ENCODE results near the gene ESPNL. TPM values are rescaled to one million over a fixed set of nuclear protein-coding genes. Genes with fewer than 3 reads are reported as not detected.

ESPNL gene
- total RNA-seq, 2 experiments from 2014 or later, result not detected

GRCh38 chr2:238152771-238153688 lies 52.9 kb downstream of the ESPNL start:
- Mint-ChIP-seq H3K4me1 (ENCODE audit: low read depth) (no peaks in the 10 kb centered on the region), H3K27me3 (no peaks in the 10 kb centered on the region), H3K9me3 (no peaks in the 10 kb centered on the region), H3K36me3 (ENCODE audit: low read depth) (no peaks in the 10 kb centered on the region), H3K27ac (no peak overlapping the region), H3K4me3 (no peak overlapping the region)
- Histone ChIP-seq H3K36me3 (ENCODE audit: insufficient read depth, low read length) (no peaks in the 10 kb centered on the region), H3K9me3 (ENCODE audit: control insufficient read depth in 1 of 2, insufficient read depth in 1 of 2, low read length in 2 of 2) (no peaks in the 10 kb centered on the region), H3K4me1 (ENCODE audit: insufficient read depth, low read length) (no peaks in the 10 kb centered on the region), H3K27me3 (ENCODE audit: control insufficient read depth in 1 of 2, insufficient read depth in 2 of 2, low read length in 2 of 2) (peaks cover 0 to under 1% of the 10 kb centered on the region in 2 experiments), H3K4me3 (ENCODE audit: low read length) (no peak overlapping the region), H3K27ac (ENCODE audit: low read depth in 1 of 2, low read length in 2 of 2) (no peak overlapping the region)
- TF ChIP-seq, protein P1, sequence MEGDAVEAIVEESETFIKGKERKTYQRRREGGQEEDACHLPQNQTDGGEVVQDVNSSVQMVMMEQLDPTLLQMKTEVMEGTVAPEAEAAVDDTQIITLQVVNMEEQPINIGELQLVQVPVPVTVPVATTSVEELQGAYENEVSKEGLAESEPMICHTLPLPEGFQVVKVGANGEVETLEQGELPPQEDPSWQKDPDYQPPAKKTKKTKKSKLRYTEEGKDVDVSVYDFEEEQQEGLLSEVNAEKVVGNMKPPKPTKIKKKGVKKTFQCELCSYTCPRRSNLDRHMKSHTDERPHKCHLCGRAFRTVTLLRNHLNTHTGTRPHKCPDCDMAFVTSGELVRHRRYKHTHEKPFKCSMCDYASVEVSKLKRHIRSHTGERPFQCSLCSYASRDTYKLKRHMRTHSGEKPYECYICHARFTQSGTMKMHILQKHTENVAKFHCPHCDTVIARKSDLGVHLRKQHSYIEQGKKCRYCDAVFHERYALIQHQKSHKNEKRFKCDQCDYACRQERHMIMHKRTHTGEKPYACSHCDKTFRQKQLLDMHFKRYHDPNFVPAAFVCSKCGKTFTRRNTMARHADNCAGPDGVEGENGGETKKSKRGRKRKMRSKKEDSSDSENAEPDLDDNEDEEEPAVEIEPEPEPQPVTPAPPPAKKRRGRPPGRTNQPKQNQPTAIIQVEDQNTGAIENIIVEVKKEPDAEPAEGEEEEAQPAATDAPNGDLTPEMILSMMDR (IDR thresholded peaks at IDR 0.05), result no peak
- ChIA-PET POLR2A (no interaction called here), CTCF (no interaction called here)
- DNase-seq (no peak), ATAC-seq (ENCODE audit: poor library complexity) (no peak)
- intact Hi-C loops (cut with DNase I, micrococcal nuclease), result no loop called here

DNA sequence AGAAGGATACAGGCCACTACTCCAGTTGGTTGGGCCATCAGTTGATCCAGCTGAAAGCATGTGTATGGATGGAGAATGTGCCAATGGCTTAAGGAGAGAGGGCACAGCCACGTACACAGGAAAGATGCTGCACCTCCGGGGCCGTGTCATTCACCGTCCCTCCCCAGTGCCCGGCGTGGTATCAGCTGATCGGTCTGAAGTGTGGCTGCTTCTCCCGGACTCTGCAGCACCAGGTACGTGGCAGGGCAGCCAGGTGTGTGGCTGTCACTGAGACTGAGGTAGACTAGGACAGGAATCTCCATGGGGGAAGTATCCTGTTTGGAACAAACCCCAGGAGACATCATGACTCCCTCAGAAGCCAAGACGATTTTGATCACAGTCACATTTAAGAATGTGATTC lies 54.4 kb downstream of the ESPNL start:
- intact Hi-C loops (cut with DNase I, micrococcal nuclease), result no loop called here
- Mint-ChIP-seq H3K4me3 (no peak overlapping the region), H3K9me3 (no peaks in the 10 kb centered on the region), H3K36me3 (ENCODE audit: low read depth) (no peaks in the 10 kb centered on the region), H3K27ac (no peak overlapping the region), H3K27me3 (peaks cover 5% of the 10 kb centered on the region), H3K4me1 (ENCODE audit: low read depth) (peaks cover 5% of the 10 kb centered on the region)
- H3K27me3 ChIP-seq (ENCODE audit: control insufficient read depth in 1 of 2, insufficient read depth in 2 of 2, low read length in 2 of 2), result peaks cover 5 to 10% of the 10 kb centered on the region in 2 experiments
- no peak overlapping the region for H3K4me3 ChIP-seq (ENCODE audit: low read length)
- no peak overlapping the region for H3K27ac ChIP-seq (ENCODE audit: low read depth in 1 of 2, low read length in 2 of 2)
- no peak for DNase-seq
- ATAC-seq (ENCODE audit: poor library complexity), result no peak
- ChIA-PET CTCF (no interaction called here), POLR2A (no interaction called here)
- H3K36me3 ChIP-seq (ENCODE audit: insufficient read depth, low read length), result no peaks in the 10 kb centered on the region
- TF ChIP-seq, protein P1 (IDR thresholded peaks at IDR 0.05), result no peak
- no peaks in the 10 kb centered on the region for H3K9me3 ChIP-seq (ENCODE audit: control insufficient read depth in 1 of 2, insufficient read depth in 1 of 2, low read length in 2 of 2)
- H3K4me1 ChIP-seq (ENCODE audit: insufficient read depth, low read length), result peaks cover 8% of the 10 kb centered on the region

GRCh38 chr2:238155051-238155760 lies 55.1 kb downstream of the ESPNL start:
- Mint-ChIP-seq H3K27me3 (peaks cover 12% of the 10 kb centered on the region), H3K4me1 (ENCODE audit: low read depth) (peaks cover 8% of the 10 kb centered on the region), H3K27ac (no peak overlapping the region), H3K9me3 (no peaks in the 10 kb centered on the region), H3K36me3 (ENCODE audit: low read depth) (no peaks in the 10 kb centered on the region), H3K4me3 (no peak overlapping the region)
- intact Hi-C loops (cut with DNase I, micrococcal nuclease), result no loop called here
- Histone ChIP-seq H3K27ac (ENCODE audit: low read depth in 1 of 2, low read length in 2 of 2) (no peak overlapping the region), H3K9me3 (ENCODE audit: control insufficient read depth in 1 of 2, insufficient read depth in 1 of 2, low read length in 2 of 2) (peaks cover 0 to 6% of the 10 kb centered on the region in 2 experiments), H3K4me1 (ENCODE audit: insufficient read depth, low read length) (peaks cover 14% of the 10 kb centered on the region), H3K27me3 (ENCODE audit: control insufficient read depth in 1 of 2, insufficient read depth in 2 of 2, low read length in 2 of 2) (peaks cover 11 to 16% of the 10 kb centered on the region in 2 experiments), H3K4me3 (ENCODE audit: low read length) (no peak overlapping the region), H3K36me3 (ENCODE audit: insufficient read depth, low read length) (no peaks in the 10 kb centered on the region)
- CTCF ChIA-PET, result no interaction called here
- ATAC-seq (ENCODE audit: poor library complexity) (no peak), DNase-seq (no peak)
- POLR2A ChIA-PET, result no interaction called here
- TF ChIP-seq, protein P1 (IDR thresholded peaks at IDR 0.05), result no peak
